WTC11 (cell line): ENCODE results near the gene MTMR2.
A peak's percentile ranks its signal among the peaks of the same experiment; 100 is the strongest.

ENCODE experiments used
- CTCF ChIP-seq: fragments of 200-600 bp; IDR thresholded peaks from 2 replicates; pipeline ENCODE4 v1.8.0; 2022; ENCODE audit warnings: antibody characterized with exemption
- JAZF1 ChIP-seq: fragments of 250-450 bp; sonication (Bioruptor Pico); IDR thresholded peaks from 2 replicates; pipeline ENCODE4 v1.9.0; 2021; ENCODE audit warnings: moderate library complexity, mild to moderate bottlenecking, inconsistent platforms
- MAX ChIP-seq: sonication (generic); formaldehyde crosslinking; IDR thresholded peaks from 2 replicates; pipeline ENCODE4 v1.8.0; 2022; ENCODE audit warnings: mild to moderate bottlenecking, missing genetic modification reagents
- MXD4 ChIP-seq: fragments of 250-450 bp; sonication (Bioruptor Pico); IDR thresholded peaks from 2 replicates; pipeline ENCODE4 v1.8.0; 2021; ENCODE audit warnings: mild to moderate bottlenecking, moderate library complexity, borderline replicate concordance
- TF ChIP-seq, protein P1 (sequence below): sonication (generic); formaldehyde crosslinking; IDR thresholded peaks from 2 replicates; pipeline ENCODE4 v1.8.1; 2023; ENCODE audit warnings: mild to moderate bottlenecking, missing genetic modification reagents, borderline replicate concordance

DNA sequence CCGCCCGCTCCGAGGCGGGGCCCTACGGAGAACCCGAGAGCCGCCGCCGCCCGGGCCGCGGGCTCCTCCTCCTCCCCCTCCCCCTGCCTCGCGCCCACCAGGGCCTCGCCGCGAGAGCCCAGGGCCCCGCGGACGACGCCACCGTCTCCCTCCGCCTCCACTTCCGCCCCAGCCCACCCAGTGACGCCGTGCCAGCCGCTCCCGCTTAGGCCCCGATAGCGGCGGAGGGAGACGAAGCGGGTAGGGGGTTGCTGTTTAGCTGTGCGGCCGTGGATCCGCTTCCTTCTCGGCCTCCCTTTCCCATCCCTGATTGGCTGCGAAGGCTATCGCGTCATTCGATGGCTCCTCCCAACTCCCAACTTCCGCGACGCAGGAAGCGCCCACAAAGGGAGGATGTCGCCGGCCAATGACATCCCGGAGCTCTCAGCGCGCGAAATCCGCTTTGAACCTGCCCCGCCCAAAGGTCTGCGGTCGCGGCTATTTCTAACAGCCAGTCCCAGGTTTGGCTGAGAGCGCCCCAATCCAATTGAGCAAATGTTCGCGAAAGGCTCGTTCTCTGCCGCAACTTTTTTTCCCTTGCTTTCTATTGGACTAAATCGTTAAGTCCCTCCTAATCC, 134.3 kb downstream of the MTMR2 start, which contains the start of gene FAM76B:
- TF ChIP-seq JAZF1 (CRISPR knock-in tag) (no peak), CTCF (no peak), MXD4 (CRISPR knock-in tag) (no peak), MAX (CRISPR knock-in tag) (peak; percentile 76; the same call in 1 of the 2 replicates)
- TF ChIP-seq, protein P1, sequence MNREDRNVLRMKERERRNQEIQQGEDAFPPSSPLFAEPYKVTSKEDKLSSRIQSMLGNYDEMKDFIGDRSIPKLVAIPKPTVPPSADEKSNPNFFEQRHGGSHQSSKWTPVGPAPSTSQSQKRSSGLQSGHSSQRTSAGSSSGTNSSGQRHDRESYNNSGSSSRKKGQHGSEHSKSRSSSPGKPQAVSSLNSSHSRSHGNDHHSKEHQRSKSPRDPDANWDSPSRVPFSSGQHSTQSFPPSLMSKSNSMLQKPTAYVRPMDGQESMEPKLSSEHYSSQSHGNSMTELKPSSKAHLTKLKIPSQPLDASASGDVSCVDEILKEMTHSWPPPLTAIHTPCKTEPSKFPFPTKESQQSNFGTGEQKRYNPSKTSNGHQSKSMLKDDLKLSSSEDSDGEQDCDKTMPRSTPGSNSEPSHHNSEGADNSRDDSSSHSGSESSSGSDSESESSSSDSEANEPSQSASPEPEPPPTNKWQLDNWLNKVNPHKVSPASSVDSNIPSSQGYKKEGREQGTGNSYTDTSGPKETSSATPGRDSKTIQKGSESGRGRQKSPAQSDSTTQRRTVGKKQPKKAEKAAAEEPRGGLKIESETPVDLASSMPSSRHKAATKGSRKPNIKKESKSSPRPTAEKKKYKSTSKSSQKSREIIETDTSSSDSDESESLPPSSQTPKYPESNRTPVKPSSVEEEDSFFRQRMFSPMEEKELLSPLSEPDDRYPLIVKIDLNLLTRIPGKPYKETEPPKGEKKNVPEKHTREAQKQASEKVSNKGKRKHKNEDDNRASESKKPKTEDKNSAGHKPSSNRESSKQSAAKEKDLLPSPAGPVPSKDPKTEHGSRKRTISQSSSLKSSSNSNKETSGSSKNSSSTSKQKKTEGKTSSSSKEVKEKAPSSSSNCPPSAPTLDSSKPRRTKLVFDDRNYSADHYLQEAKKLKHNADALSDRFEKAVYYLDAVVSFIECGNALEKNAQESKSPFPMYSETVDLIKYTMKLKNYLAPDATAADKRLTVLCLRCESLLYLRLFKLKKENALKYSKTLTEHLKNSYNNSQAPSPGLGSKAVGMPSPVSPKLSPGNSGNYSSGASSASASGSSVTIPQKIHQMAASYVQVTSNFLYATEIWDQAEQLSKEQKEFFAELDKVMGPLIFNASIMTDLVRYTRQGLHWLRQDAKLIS (CRISPR knock-in tag) = no peak
